Aorta (tissue), 5 donors: ENCODE data around the gene HMGB3. TPM values are rescaled to one million over a fixed set of nuclear protein-coding genes. Genes with fewer than 3 reads are reported as not detected.
A peak's percentile ranks its signal among the peaks of the same experiment; 100 is the strongest.
"Not testable (repeated sequence)": the region's sequence is repeated elsewhere in the genome, so short reads cannot be mapped to it uniquely, and the experiment has no call there.

ENCODE experiments used
- ATAC-seq: fragments of 200-7000 bp; cut with Tn5 transposase; one replicate; pipeline ENCODE4 v1.9.1; 2022; ENCODE audit warnings: moderate library complexity; ENCODE audit not compliant: low FRiP score
- DNase-seq, 2 donors: peaks; one replicate each; pipeline ENCODE4 v3.0.0-alpha.2; 2020
- H3K27ac ChIP-seq, 2 donors: one replicate each; pipeline ENCODE4 v1.5.1; 2013; ENCODE audit warnings: low read length in 2 of 2, mild to moderate bottlenecking in 2 of 2, moderate library complexity in 2 of 2, control low read depth in 1 of 2, inconsistent platforms in 1 of 2, low read depth in 1 of 2
- H3K27me3 ChIP-seq, 2 donors: one replicate each; pipeline ENCODE4 v1.6.1; 2013; ENCODE audit warnings: control low read depth in 1 of 2, low read length in 1 of 2, mild to moderate bottlenecking in 1 of 2, moderate library complexity in 1 of 2; ENCODE audit not compliant: insufficient read depth in 2 of 2, control insufficient read depth in 1 of 2
- H3K36me3 ChIP-seq, 2 donors: one replicate each; pipeline ENCODE4 v1.6.1; 2013; ENCODE audit warnings: control low read depth in 1 of 2, low read length in 1 of 2, mild to moderate bottlenecking in 1 of 2; ENCODE audit not compliant: insufficient read depth in 2 of 2, control insufficient read depth in 1 of 2
- H3K4me1 ChIP-seq, 2 donors: one replicate each; pipeline ENCODE4 v1.6.1; 2013; ENCODE audit warnings: low read length in 2 of 2, control low read depth in 1 of 2, mild to moderate bottlenecking in 1 of 2, moderate library complexity in 1 of 2; ENCODE audit not compliant: insufficient read depth in 2 of 2, control insufficient read depth in 1 of 2
- H3K4me3 ChIP-seq, 2 donors: one replicate each; pipeline ENCODE4 v1.5.1; 2013; ENCODE audit warnings: low read length in 2 of 2, control low read depth in 1 of 2, mild to moderate bottlenecking in 1 of 2
- H3K9me3 ChIP-seq: one replicate; pipeline ENCODE4 v1.6.1; 2013; ENCODE audit warnings: mild to moderate bottlenecking, low read length; ENCODE audit not compliant: control insufficient read depth
- WGBS, 2 donors: extraction: QIAGEN DNeasy Blood & Tissue Kit; methylation state at CpG; one replicate each; pipeline ENCODE4 v1.1.7; 2013; 5-methylcytosine and 5-hydroxymethylcytosine counted together
- intact Hi-C, 2 donors: fragments of 100-400 bp; cut with DNase I; formaldehyde crosslinking; loops; one replicate each; pipeline versions ENCODE4 v1.14.2 to v1.15.0; 2022
- polyA plus RNA-seq, 2 donors: library from polyadenylated mRNA; stranded (reverse); fragments of 200-250 nt; gene quantifications; one replicate each; pipeline ENCODE4 v1.2.3, GENCODE V29; 2013
- total RNA-seq, 2 donors: library from RNA; stranded (reverse); fragmentation: NEBNext Ultra II Directional; extraction: Animal tissue kit (Norgen Biotek cat#: 25700); gene quantifications; one replicate each; pipeline ENCODE4 v1.2.1, GENCODE V29; 2021
- donor health status: healthy with polysubstance abuse.
- donor health status: Bipolar disorder and iron deficiency.
- donor health status: DM: no; HTN: no; CAD: no.
- donor health status: DM: no; HTN: no; CAD: no.
- donor health status: DM: yes; HTN: yes; CAD: no.

The HMGB3 gene
- total and polyA plus RNA-seq, 4 donors, result 2.9 to 3.8 (median 3.4) TPM

DNA sequence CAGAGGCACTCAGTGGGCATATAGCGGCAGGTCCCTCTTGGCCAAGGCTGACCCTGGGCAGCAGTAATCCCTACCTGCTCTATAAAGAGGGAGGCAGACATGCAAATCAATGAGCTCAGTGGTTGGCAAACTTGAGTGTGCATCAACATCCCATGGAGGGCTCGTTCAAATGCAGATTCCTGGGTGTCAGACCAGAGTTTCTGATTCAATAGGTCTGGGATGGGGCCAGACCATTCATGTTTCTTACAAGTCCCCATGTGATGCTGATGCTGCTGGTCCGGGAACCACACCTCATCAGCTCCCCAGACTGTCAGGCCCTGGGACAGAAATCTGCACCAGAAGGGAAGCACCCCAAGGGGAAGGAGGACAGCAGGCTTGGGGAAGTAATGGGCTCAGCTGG lies 38.9 kb upstream of the HMGB3 start:
- Histone ChIP-seq H3K36me3 (no peaks in the 10 kb centered on the region), H3K4me1 (no peaks in the 10 kb centered on the region), H3K27ac (no peak overlapping the region), H3K9me3 (no peaks in the 10 kb centered on the region), H3K4me3 (no peak overlapping the region), H3K27me3 (no peaks in the 10 kb centered on the region)
- WGBS, 2 donors, result 58 to 72% methylated on average over 3 of the region's 3 CpGs
- intact Hi-C loops, result no loop called here
- ATAC-seq (no peak), DNase-seq (peak in 1 of 2 donors; percentile 32)

DNA sequence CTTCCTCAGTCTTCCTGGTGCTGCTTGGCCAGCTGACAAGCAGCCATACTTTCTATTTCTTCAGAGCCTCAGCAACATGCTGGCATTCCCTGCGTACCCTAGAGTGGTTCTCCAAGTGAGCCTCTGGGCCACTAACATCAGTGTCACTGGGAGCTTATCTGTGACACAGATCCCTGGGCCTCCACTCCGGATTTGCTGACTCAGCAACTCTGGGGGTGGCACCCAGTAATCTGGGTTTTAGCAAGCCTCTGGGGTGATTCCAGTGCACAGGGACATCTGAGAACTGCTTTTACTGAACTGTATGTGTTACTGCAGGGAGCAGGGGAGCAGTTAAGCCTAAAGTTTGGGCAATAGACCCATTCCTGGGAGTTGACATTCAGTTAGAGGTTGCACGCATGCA lies 28.2 kb upstream of the HMGB3 start:
- H3K4me3 ChIP-seq, result no peak overlapping the region
- H3K27me3 ChIP-seq, result no peaks in the 10 kb centered on the region
- intact Hi-C loops, result no loop called here
- no peaks in the 10 kb centered on the region for H3K4me1 ChIP-seq
- H3K36me3 ChIP-seq, result no peaks in the 10 kb centered on the region
- WGBS, 2 donors, result 73 to 87% methylated on average over 3 of the region's 3 CpGs
- ATAC-seq (no peak), DNase-seq (peak in 1 of 2 donors; percentile 26)
- H3K9me3 ChIP-seq, result peaks cover 2% of the 10 kb centered on the region
- no peak overlapping the region for H3K27ac ChIP-seq

GRCh38 chrX:150955590-150955989 lies 27.5 kb upstream of the HMGB3 start:
- Histone ChIP-seq H3K27me3 (no peaks in the 10 kb centered on the region), H3K4me1 (no peaks in the 10 kb centered on the region), H3K4me3 (no peak overlapping the region), H3K9me3 (peaks cover 2% of the 10 kb centered on the region), H3K27ac (no peak overlapping the region), H3K36me3 (no peaks in the 10 kb centered on the region)
- 88 to 93% methylated on average over 2 of the region's 2 CpGs for WGBS, 2 donors
- no peak for DNase-seq
- ATAC-seq, result no peak
- intact Hi-C loops, result no loop called here

GRCh38 chrX:150958177-150958576 lies 25.0 kb upstream of the HMGB3 start:
- DNase-seq (peak in 1 of 2 donors; percentile 1), ATAC-seq (no peak)
- Histone ChIP-seq H3K36me3 (no peaks in the 10 kb centered on the region), H3K9me3 (peaks cover 2% of the 10 kb centered on the region), H3K4me3 (no peak overlapping the region), H3K4me1 (no peaks in the 10 kb centered on the region), H3K27ac (no peak overlapping the region), H3K27me3 (no peaks in the 10 kb centered on the region)
- 49 to 52% methylated on average over 1 of the region's 1 CpG for WGBS, 2 donors
- intact Hi-C loops, result no loop called here

DNA sequence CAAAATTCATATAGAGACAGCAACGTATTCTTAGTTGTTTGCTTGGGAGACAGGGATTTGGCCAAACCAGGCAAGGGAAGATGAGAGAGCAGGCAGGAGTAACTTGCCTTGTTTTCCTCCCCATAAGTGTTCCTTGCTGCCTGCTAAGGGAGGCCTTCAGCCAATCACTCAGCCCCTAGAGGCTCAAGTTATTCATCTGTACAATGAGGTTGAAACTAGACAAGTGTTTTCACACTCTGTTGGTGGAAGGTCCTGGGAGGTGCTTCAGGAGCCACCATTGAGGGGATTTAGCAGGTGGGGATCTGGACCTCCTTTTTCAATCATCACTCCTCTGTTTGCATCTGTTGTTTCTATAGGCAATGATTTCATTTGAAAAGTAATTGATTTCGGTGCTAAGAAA lies 23.6 kb upstream of the HMGB3 start:
- H3K4me1 ChIP-seq, result no peaks in the 10 kb centered on the region
- H3K27me3 ChIP-seq, result no peaks in the 10 kb centered on the region
- H3K9me3 ChIP-seq, result peaks cover 2% of the 10 kb centered on the region
- no peaks in the 10 kb centered on the region for H3K36me3 ChIP-seq
- ATAC-seq, result no peak
- no peak overlapping the region for H3K27ac ChIP-seq
- no peak for DNase-seq
- no peak overlapping the region for H3K4me3 ChIP-seq
- intact Hi-C loops, result no loop called here
- 57 to 91% methylated on average over 2 of the region's 2 CpGs for WGBS, 2 donors

DNA sequence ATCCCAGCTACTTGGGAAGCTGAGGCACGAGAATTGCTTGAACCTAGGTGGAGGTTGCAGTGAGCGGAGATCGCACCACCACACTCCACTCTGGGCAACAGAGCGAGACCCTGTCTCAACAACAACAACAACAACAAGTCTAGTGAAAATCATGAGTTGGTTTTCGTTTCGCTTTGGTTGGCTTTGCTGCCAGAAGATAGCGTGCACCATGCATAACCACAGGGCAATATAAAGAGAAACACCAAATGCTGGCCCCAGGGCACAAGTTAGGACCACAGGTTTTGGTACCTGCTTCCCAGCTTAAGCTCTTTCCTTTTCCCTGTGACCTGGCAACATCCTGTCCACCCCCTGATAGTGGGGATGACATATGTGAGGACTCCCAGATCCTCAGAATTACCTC lies 21.5 kb upstream of the HMGB3 start:
- Histone ChIP-seq H3K36me3 (no peaks in the 10 kb centered on the region), H3K9me3 (no peaks in the 10 kb centered on the region), H3K27me3 (no peaks in the 10 kb centered on the region), H3K4me1 (no peaks in the 10 kb centered on the region), H3K27ac (no peak overlapping the region), H3K4me3 (no peak overlapping the region)
- ATAC-seq (no peak), DNase-seq (peak in 1 of 2 donors; percentile 34)
- intact Hi-C loops, result no loop called here
- WGBS, 2 donors, result 88 to 93% methylated on average over 7 of the region's 7 CpGs

- H3K9me3 ChIP-seq, intact Hi-C loops, H3K27ac ChIP-seq, H3K36me3 ChIP-seq, H3K27me3 ChIP-seq, ATAC-seq, H3K4me3 ChIP-seq, H3K4me1 ChIP-seq: not testable (repeated sequence)
- 92 to 95% methylated on average over 12 of the region's 12 CpGs for WGBS, 2 donors
- DNase-seq, result peak in 1 of 2 donors; percentile 55
Observed at GRCh38 chrX:150964416-150964815, 18.7 kb upstream of the HMGB3 start.

- Histone ChIP-seq H3K27me3 (no peaks in the 10 kb centered on the region), H3K27ac (no peak overlapping the region), H3K36me3 (no peaks in the 10 kb centered on the region), H3K9me3 (no peaks in the 10 kb centered on the region), H3K4me3 (no peak overlapping the region), H3K4me1 (no peaks in the 10 kb centered on the region)
- intact Hi-C loops, result no loop called here
- no peak for DNase-seq
- no peak for ATAC-seq
- 38 to 40% methylated on average over 11 of the region's 11 CpGs for WGBS, 2 donors
Observed at GRCh38 chrX:150966235-150966634, 16.9 kb upstream of the HMGB3 start.

- DNase-seq, result no peak
- intact Hi-C loops, result no loop called here
- WGBS, 2 donors, result 61 to 63% methylated on average over 3 of the region's 3 CpGs
- H3K27me3 ChIP-seq, result no peaks in the 10 kb centered on the region
- H3K36me3 ChIP-seq, result no peaks in the 10 kb centered on the region
- H3K9me3 ChIP-seq, result no peaks in the 10 kb centered on the region
- ATAC-seq, result no peak
- no peaks in the 10 kb centered on the region for H3K4me1 ChIP-seq
- no peak overlapping the region for H3K27ac ChIP-seq
- no peak overlapping the region for H3K4me3 ChIP-seq
Observed at GRCh38 chrX:150966742-150967141, 16.4 kb upstream of the HMGB3 start.
